Panc1 (cell line): ENCODE results near the gene GNAS.

Experiments used
- CTCF ChIP-seq: fragments of 450-650 bp; IDR thresholded peaks from 2 replicates; pipeline ENCODE4 v1.5.1; 2017; ENCODE audit warnings: mild to moderate bottlenecking
- POLR2AphosphoS5 ChIP-seq: IDR thresholded peaks from 2 replicates; pipeline ENCODE4 v1.6.1; 2012; ENCODE audit warnings: mild to moderate bottlenecking, low read depth, low read length, moderate library complexity
- SIN3A ChIP-seq: IDR thresholded peaks from 2 replicates; pipeline ENCODE4 v1.6.1; 2012; ENCODE audit warnings: low read depth, mild to moderate bottlenecking, low read length, moderate library complexity, borderline replicate concordance; ENCODE audit not compliant: insufficient read depth
- TCF7L2 ChIP-seq: IDR thresholded peaks from 2 replicates; pipeline ENCODE4 v1.6.1; 2011; ENCODE audit warnings: mild to moderate bottlenecking, low read depth, low read length, inconsistent platforms
- TF ChIP-seq, protein P1 (sequence below), 2 experiments: IDR thresholded peaks; 2 replicates each; pipeline ENCODE4 v1.6.1; 2011 to 2012; ENCODE audit warnings: low read depth in 2 of 2, control low read depth in 1 of 2, low read length in 1 of 2, mild to moderate bottlenecking in 1 of 2, moderate library complexity in 1 of 2; ENCODE audit not compliant: insufficient read depth in 1 of 2

DNA sequence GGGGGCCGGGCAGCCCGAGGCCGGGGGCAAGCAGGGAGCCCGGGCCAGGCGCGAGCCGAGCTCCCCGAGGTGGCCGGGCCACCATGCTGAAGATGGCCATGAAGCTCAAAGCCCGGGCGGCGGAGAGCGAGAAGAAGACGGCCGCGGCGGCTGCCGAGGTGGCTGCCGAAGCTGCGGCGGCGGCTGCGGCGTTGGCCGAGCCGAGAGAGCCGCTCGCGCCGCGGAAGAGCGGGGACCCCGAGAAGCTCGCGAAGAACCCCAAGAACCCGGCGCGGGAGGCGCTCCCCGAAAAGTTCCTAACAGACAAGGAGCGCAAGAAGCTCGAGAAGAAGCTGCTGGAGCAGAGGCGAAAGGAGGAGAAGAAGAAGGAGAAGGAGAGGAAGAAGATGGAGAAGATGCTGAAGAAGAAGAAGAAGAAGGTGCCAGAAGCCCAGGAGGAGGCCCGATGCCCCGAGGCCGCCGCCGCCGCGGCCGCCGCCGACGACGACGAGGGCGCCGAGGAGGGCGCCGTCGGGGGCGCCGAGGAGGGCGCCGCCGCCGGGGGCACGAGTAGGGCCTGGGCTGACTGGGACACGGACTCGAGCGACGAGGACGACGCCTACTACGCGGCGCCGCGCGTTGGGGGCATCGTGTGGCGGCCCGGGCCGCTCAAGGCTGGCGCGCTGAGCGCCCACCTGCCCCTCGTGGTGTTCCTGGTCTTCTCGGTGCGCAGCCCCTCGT is 37.4 kb downstream of the GNAS start:
- no peak for TF ChIP-seq CTCF
- TF ChIP-seq POLR2AphosphoS5, result no peak
- TF ChIP-seq SIN3A, result no peak
- TF ChIP-seq, protein P1, sequence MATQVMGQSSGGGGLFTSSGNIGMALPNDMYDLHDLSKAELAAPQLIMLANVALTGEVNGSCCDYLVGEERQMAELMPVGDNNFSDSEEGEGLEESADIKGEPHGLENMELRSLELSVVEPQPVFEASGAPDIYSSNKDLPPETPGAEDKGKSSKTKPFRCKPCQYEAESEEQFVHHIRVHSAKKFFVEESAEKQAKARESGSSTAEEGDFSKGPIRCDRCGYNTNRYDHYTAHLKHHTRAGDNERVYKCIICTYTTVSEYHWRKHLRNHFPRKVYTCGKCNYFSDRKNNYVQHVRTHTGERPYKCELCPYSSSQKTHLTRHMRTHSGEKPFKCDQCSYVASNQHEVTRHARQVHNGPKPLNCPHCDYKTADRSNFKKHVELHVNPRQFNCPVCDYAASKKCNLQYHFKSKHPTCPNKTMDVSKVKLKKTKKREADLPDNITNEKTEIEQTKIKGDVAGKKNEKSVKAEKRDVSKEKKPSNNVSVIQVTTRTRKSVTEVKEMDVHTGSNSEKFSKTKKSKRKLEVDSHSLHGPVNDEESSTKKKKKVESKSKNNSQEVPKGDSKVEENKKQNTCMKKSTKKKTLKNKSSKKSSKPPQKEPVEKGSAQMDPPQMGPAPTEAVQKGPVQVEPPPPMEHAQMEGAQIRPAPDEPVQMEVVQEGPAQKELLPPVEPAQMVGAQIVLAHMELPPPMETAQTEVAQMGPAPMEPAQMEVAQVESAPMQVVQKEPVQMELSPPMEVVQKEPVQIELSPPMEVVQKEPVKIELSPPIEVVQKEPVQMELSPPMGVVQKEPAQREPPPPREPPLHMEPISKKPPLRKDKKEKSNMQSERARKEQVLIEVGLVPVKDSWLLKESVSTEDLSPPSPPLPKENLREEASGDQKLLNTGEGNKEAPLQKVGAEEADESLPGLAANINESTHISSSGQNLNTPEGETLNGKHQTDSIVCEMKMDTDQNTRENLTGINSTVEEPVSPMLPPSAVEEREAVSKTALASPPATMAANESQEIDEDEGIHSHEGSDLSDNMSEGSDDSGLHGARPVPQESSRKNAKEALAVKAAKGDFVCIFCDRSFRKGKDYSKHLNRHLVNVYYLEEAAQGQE (IDR thresholded peaks at IDR 0.05; ENCODE audit: insufficient read depth in 1 of 2, low read depth in 2 of 2, low read length in 1 of 2), result no peak
- no peak for TF ChIP-seq TCF7L2
